Neural cell (in vitro differentiated cells): ENCODE measurements around the gene ARHGEF25. TPM values are rescaled to one million over a fixed set of nuclear protein-coding genes. Genes with fewer than 3 reads are reported as not detected.

ENCODE experiments used
- H2AFZ ChIP-seq: fragments of 200-600, 300-800 bp; sonication (generic), shearing (Covaris generic); 2 replicates; pipeline ENCODE4 v1.6.0; 2014; ENCODE audit warnings: low read depth, mild to moderate bottlenecking, antibody characterized with exemption, low read length, moderate library complexity
- H3F3A ChIP-seq: fragments of 200-600 bp; shearing (Covaris generic); 2 replicates; pipeline ENCODE4 v1.6.1; 2016; ENCODE audit warnings: mild to moderate bottlenecking, moderate library complexity, mixed read lengths, antibody characterized with exemption, low read length; ENCODE audit not compliant: insufficient read depth, poor library complexity, severe bottlenecking
- H3K27ac ChIP-seq: fragments of 200-600, 300-800 bp; sonication (generic), shearing (Covaris generic); 2 replicates; pipeline ENCODE4 v1.5.1; 2014; ENCODE audit warnings: mild to moderate bottlenecking, low read length, moderate library complexity
- H3K27me3 ChIP-seq: fragments of 300-800, 200-600 bp; sonication (generic), shearing (Covaris generic); 2 replicates; pipeline ENCODE4 v1.6.0; 2014; ENCODE audit warnings: mild to moderate bottlenecking, low read depth, low read length, moderate library complexity; ENCODE audit not compliant: insufficient read depth
- H3K36me3 ChIP-seq: fragments of 300-800, 200-600 bp; sonication (generic), shearing (Covaris generic); 2 replicates; pipeline ENCODE4 v1.5.1; 2014; ENCODE audit warnings: mild to moderate bottlenecking, antibody characterized with exemption, low read length, moderate library complexity; ENCODE audit not compliant: insufficient read depth
- H3K4me2 ChIP-seq: fragments of 300-800, 200-600 bp; sonication (generic), shearing (Covaris generic); 2 replicates; pipeline ENCODE4 v1.6.0; 2014; ENCODE audit warnings: mild to moderate bottlenecking, low read length
- H3K4me3 ChIP-seq: fragments of 300-800, 200-600 bp; sonication (generic), shearing (Covaris generic); 2 replicates; pipeline ENCODE4 v1.5.1; 2014; ENCODE audit warnings: mild to moderate bottlenecking, low read length, moderate library complexity
- H3K79me2 ChIP-seq: fragments of 200-600 bp; shearing (Covaris generic); replicated peaks from 2 replicates; pipeline ENCODE4 v1.6.0; 2014; ENCODE audit warnings: mild to moderate bottlenecking, low read length, moderate library complexity; ENCODE audit not compliant: insufficient read depth
- H3K9ac ChIP-seq: fragments of 300-800, 200-600 bp; sonication (generic), shearing (Covaris generic); 2 replicates; pipeline ENCODE4 v1.6.1; 2016; ENCODE audit warnings: mild to moderate bottlenecking, low read length, mixed read lengths
- H3K9me2 ChIP-seq: fragments of 200-600 bp; shearing (Covaris generic); 2 replicates; pipeline ENCODE4 v1.6.1; 2016; ENCODE audit warnings: mild to moderate bottlenecking, low read length, mixed read lengths; ENCODE audit not compliant: insufficient read depth
- H3K9me3 ChIP-seq: fragments of 200-600, 300-800 bp; sonication (generic), shearing (Covaris generic); 2 replicates; pipeline ENCODE4 v1.6.1; 2016; ENCODE audit warnings: mild to moderate bottlenecking, mixed run types, low read length, moderate library complexity, mixed read lengths
- H4K20me1 ChIP-seq: fragments of 200-600 bp; shearing (Covaris generic); 2 replicates; pipeline ENCODE4 v1.6.1; 2016; ENCODE audit warnings: mild to moderate bottlenecking, mixed run types; ENCODE audit not compliant: insufficient read depth
- CTCF ChIP-seq: fragments of 450-650 bp; IDR thresholded peaks from 2 replicates; pipeline ENCODE4 v1.5.1; 2014; ENCODE audit warnings: antibody characterized with exemption, mild to moderate bottlenecking, moderate library complexity; ENCODE audit not compliant: poor library complexity, severe bottlenecking
- EP300 ChIP-seq: fragments of 450-650 bp; conservative IDR thresholded peaks from 2 replicates; pipeline ENCODE4 v1.6.1; 2014; ENCODE audit warnings: antibody characterized with exemption, mild to moderate bottlenecking, moderate library complexity; ENCODE audit not compliant: poor library complexity, severe bottlenecking
- EZH2 ChIP-seq: fragments of 200-600, 300-800 bp; shearing (Covaris generic), sonication (generic); IDR thresholded peaks from 2 replicates; pipeline ENCODE4 v1.6.1; 2014; ENCODE audit warnings: antibody characterized with exemption, low read length, borderline replicate concordance, mild to moderate bottlenecking; ENCODE audit not compliant: insufficient read depth, poor library complexity, severe bottlenecking
- MXI1 ChIP-seq: fragments of 450-650 bp; conservative IDR thresholded peaks from 2 replicates; pipeline ENCODE4 v1.6.1; 2014; ENCODE audit warnings: antibody characterized with exemption, mild to moderate bottlenecking; ENCODE audit not compliant: poor library complexity, severe bottlenecking
- POLR2AphosphoS5 ChIP-seq: IDR thresholded peaks from 2 replicates; pipeline ENCODE4 v1.6.1; 2012
- RAD21 ChIP-seq: fragments of 450-650 bp; conservative IDR thresholded peaks from 2 replicates; pipeline ENCODE4 v1.6.1; 2014; ENCODE audit warnings: antibody characterized with exemption, mild to moderate bottlenecking, moderate library complexity
- REST ChIP-seq: IDR thresholded peaks from 2 replicates; pipeline ENCODE4 v1.6.1; 2012; ENCODE audit warnings: borderline replicate concordance
- SMC3 ChIP-seq: fragments of 450-650 bp; conservative IDR thresholded peaks from 2 replicates; pipeline ENCODE4 v1.6.1; 2014; ENCODE audit warnings: antibody characterized with exemption, mild to moderate bottlenecking, moderate library complexity; ENCODE audit not compliant: poor library complexity
- TAF1 ChIP-seq: IDR thresholded peaks from 2 replicates; pipeline ENCODE4 v1.6.1; 2012; ENCODE audit warnings: low read depth
- polyA plus RNA-seq: library from polyadenylated mRNA; depleted of rRNA; stranded (reverse); fragments of >200 nt; gene quantifications from 2 replicates; pipeline ENCODE4 v1.2.3, GENCODE V29; 2014

ARHGEF25 gene
- polyA plus RNA-seq, 1 donor from 2014 or later, result 12.9 TPM

GRCh38 chr12:57600395-57600794, 10.8 kb upstream of the ARHGEF25 start:
- no peaks in the 10 kb centered on the region for H3F3A ChIP-seq
- no peak overlapping the region for H2AFZ ChIP-seq
- H3K4me3 ChIP-seq, result no peak overlapping the region
- H3K9me3 ChIP-seq, result no peaks in the 10 kb centered on the region
- H4K20me1 ChIP-seq, result no peaks in the 10 kb centered on the region
- no peaks in the 10 kb centered on the region for H3K27me3 ChIP-seq
- no peak overlapping the region for H3K4me2 ChIP-seq
- H3K27ac ChIP-seq, result no peak overlapping the region
- TF ChIP-seq CTCF, result no peak
- no peak for TF ChIP-seq REST
- no peak for TF ChIP-seq TAF1
- TF ChIP-seq SMC3, result no peak
- no peak for TF ChIP-seq POLR2AphosphoS5
- no peak for TF ChIP-seq EZH2
- TF ChIP-seq RAD21, result no peak
- TF ChIP-seq EP300, result no peak
- no peak for TF ChIP-seq MXI1
- H3K9ac ChIP-seq, result no peak overlapping the region
- H3K9me2 ChIP-seq, result no peaks in the 10 kb centered on the region
- H3K36me3 ChIP-seq, result no peaks in the 10 kb centered on the region
- H3K79me2 ChIP-seq, result peaks cover 9% of the 10 kb centered on the region

GRCh38 chr12:57602544-57602943, 8.7 kb upstream of the ARHGEF25 start:
- Histone ChIP-seq H3K9ac (no peak overlapping the region), H3K9me2 (no peaks in the 10 kb centered on the region), H4K20me1 (no peaks in the 10 kb centered on the region), H3K27ac (no peak overlapping the region), H3K4me3 (no peak overlapping the region), H3F3A (no peaks in the 10 kb centered on the region), H3K79me2 (peaks cover 19% of the 10 kb centered on the region), H2AFZ (no peak overlapping the region), H3K9me3 (no peaks in the 10 kb centered on the region), H3K27me3 (no peaks in the 10 kb centered on the region), H3K4me2 (no peak overlapping the region), H3K36me3 (no peaks in the 10 kb centered on the region)
- no peak for TF ChIP-seq RAD21
- TF ChIP-seq EP300, result no peak
- no peak for TF ChIP-seq MXI1
- TF ChIP-seq POLR2AphosphoS5, result no peak
- no peak for TF ChIP-seq REST
- TF ChIP-seq EZH2, result no peak
- TF ChIP-seq CTCF, result no peak
- no peak for TF ChIP-seq TAF1
- TF ChIP-seq SMC3, result no peak
